Stomach smooth muscle (tissue), 2 donors: ENCODE results near the gene KXD1.

Experiments used
- H3K27ac ChIP-seq: one replicate; pipeline ENCODE4 v1.7.0; 2013; ENCODE audit warnings: mild to moderate bottlenecking, low read length, inconsistent platforms
- H3K27me3 ChIP-seq, 2 donors: one replicate each; pipeline ENCODE4 v1.7.0; 2013; ENCODE audit warnings: low read length in 2 of 2; ENCODE audit not compliant: insufficient read depth in 2 of 2, control insufficient read depth in 1 of 2
- H3K36me3 ChIP-seq, 2 donors: one replicate each; pipeline ENCODE4 v1.7.0; 2013; ENCODE audit warnings: low read length in 2 of 2; ENCODE audit not compliant: control insufficient read depth in 2 of 2, insufficient read depth in 2 of 2
- H3K4me1 ChIP-seq: one replicate; pipeline ENCODE4 v1.7.0; 2013; ENCODE audit warnings: low read length; ENCODE audit not compliant: control insufficient read depth, insufficient read depth
- H3K4me3 ChIP-seq, 2 donors: one replicate each; pipeline ENCODE4 v1.7.0; 2013; ENCODE audit warnings: low read length in 2 of 2
- H3K9ac ChIP-seq, 2 donors: one replicate each; pipeline ENCODE4 v1.7.0; 2013; ENCODE audit warnings: low read length in 2 of 2, mild to moderate bottlenecking in 1 of 2
- H3K9me3 ChIP-seq, 2 donors: one replicate each; pipeline ENCODE4 v1.7.0; 2013; ENCODE audit warnings: low read length in 2 of 2; ENCODE audit not compliant: control insufficient read depth in 2 of 2
- donor health status: healthy.
- donor health status: Pancreatic carcinoma.

The KXD1 gene, protein sequence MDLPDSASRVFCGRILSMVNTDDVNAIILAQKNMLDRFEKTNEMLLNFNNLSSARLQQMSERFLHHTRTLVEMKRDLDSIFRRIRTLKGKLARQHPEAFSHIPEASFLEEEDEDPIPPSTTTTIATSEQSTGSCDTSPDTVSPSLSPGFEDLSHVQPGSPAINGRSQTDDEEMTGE

DNA sequence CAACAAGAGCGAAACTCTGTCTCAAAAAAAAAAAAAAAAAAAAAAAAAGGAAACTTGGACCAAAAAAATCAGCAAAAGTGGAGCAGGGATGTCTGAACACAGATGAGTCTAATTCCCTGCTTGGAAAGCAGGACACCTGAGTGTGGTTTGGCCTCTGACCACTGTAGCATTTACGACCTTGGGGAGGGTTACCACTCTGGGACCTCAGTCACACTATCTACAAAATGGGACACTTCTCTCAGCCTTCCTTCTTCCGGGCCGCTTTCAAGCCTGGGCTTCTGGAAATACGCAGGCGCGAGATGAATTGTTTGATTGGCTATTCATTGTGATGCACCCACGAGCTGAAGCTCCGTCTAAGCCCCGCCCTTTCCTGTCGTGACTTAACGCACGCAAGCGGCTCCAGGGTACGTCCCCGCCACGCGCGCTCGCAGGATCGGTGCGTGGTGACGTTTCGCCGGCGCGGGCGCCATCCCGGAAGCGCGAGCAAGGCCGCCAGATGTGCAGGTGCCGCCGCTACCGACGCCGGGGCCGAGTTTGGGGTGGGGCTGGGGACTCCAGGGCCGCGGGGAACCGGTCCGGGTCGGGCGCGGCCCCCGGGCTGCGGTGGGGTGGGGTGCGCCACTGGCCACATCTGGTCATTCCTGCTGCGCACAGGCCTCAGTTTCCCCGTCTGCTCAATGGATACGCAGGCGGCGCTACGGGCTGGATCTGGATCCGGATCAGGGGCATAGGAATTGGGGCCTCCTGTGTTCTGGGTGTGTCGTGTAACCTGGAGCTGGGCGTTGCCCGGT, at the start of gene KXD1:
TSS of gene KXD1 (plus strand) at position 460 of the 791 bp plus-strand sequence. CDS start 4,187 bp downstream, outside the sequence.
- Histone ChIP-seq H3K4me1 (peaks cover 13% of the 10 kb centered on the region), H3K9me3 (no peaks in the 10 kb centered on the region), H3K27ac (peak within 1 kb of the TSS; percentile 93), H3K36me3 (peaks cover 0 to 1% of the 10 kb centered on the region in 2 donors), H3K4me3 (peak within 1 kb of the TSS; percentile 92 to 95), H3K27me3 (no peaks in the 10 kb centered on the region), H3K9ac (peak within 1 kb of the TSS; percentile 96 to 99)

DNA sequence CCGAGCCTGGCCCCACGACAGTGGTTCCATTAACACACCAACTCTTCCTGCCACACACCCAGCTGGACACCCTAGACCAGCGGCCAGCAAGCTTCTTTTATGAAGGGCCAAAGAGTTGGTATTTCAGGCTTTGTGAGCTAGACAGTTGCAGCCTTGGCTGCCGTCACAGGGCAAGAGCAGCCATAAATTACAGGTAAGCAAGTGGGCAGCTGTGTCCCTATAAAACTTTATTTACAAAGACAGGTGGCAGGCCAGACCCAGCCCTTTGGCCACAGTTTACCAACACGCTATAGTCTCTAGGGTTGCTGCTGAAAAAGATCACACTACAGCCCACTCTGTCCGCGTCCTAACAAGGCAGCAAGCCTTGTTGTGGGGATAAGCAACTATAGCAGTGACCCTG, 49.1 kb upstream of the KXD1 start:
- Histone ChIP-seq H3K9me3 (no peaks in the 10 kb centered on the region), H3K27me3 (no peaks in the 10 kb centered on the region), H3K9ac (no peak overlapping the region), H3K36me3 (no peaks in the 10 kb centered on the region), H3K4me3 (no peak overlapping the region), H3K4me1 (peaks cover 67% of the 10 kb centered on the region), H3K27ac (no peak overlapping the region)

DNA sequence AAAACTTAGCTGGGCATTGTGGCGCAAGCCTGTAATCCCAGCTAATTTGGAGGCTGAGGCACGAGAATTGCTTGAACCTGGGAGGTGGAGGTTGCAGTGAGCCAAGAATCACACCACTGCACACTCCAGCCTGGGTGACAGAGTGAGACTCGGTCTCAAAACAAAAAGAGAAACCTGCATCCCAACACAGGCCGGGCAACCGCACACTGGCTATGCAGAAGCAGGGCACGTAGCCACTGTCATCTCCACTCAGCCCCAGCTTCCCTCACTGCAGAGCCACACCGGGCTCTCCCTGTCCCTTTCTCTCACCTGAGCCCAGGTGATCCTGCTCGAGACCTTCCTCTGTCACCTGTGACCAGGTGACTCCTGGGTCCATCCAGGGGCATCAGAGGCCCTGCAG, 47.5 kb upstream of the KXD1 start:
- Histone ChIP-seq H3K4me3 (no peak overlapping the region), H3K27ac (no peak overlapping the region), H3K9ac (no peak overlapping the region), H3K36me3 (no peaks in the 10 kb centered on the region), H3K27me3 (no peaks in the 10 kb centered on the region), H3K9me3 (no peaks in the 10 kb centered on the region), H3K4me1 (peaks cover 61% of the 10 kb centered on the region)

DNA sequence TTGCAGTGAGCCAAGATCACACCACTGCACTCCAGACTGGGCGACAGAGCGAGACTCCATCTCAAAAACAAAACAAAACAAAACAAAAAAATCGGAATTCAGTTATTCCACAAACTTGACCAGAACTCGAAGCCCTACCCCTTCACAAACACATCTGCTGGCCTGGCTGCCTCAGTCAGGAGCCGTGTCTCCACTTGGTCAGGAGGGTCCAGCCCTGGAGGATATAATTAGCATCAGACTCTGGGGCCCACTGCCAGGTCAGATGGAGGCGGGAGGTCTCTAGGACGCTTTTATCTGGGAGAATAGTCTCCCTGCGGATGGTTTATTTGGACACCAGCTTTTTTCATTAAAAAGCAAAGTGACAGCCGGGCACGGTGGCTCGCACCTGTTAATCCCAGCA, 43.8 kb upstream of the KXD1 start:
- Histone ChIP-seq H3K27me3 (no peaks in the 10 kb centered on the region), H3K27ac (no peak overlapping the region), H3K9me3 (no peaks in the 10 kb centered on the region), H3K4me3 (no peak overlapping the region), H3K36me3 (no peaks in the 10 kb centered on the region), H3K9ac (no peak overlapping the region), H3K4me1 (peaks cover 36% of the 10 kb centered on the region)

DNA sequence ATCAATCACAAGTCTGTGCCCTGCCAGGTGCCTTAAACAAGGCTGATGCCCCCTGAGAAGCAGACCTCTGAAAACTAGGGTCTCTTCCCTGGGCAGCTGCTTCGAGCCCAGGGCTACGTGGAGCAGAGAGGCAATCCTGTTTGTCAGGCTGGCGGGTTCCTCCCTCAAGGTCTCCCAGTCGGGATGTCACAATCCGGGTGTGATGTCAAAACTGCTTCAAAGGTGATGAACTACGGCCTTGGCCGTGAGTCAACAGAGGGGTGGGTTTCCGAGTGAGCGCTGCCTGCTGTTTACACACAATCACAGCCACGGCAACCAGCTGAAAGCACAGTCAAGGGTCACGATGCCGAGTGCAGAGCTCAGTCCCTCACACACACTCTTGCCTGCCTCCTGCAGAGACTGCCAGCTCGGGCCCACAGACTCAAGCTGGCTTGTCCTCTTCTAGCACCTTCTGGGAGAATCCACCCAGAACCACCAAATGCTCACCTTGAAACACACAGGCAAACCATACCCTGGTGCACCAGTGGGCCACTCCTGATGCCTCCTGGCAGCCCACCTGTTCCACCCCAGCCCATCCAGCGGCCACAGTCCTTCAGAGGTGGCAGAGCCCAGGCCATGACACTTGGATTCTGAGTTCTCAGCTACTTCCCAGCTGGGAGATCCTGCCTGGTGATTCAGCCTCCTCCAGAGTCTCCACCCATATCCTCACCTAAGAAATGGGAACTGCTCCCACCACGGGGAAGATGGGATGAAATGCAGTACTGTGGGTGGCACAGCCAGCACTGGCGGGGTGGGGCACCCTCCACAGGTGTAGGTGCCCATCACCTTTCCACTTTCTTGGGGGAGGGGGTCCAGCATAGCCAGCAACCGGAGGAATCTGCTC, 42.6 kb upstream of the KXD1 start:
- Histone ChIP-seq H3K4me1 (peaks cover 28% of the 10 kb centered on the region), H3K27me3 (no peaks in the 10 kb centered on the region), H3K9ac (no peak overlapping the region), H3K36me3 (no peaks in the 10 kb centered on the region), H3K27ac (no peak overlapping the region), H3K9me3 (no peaks in the 10 kb centered on the region), H3K4me3 (no peak overlapping the region)

DNA sequence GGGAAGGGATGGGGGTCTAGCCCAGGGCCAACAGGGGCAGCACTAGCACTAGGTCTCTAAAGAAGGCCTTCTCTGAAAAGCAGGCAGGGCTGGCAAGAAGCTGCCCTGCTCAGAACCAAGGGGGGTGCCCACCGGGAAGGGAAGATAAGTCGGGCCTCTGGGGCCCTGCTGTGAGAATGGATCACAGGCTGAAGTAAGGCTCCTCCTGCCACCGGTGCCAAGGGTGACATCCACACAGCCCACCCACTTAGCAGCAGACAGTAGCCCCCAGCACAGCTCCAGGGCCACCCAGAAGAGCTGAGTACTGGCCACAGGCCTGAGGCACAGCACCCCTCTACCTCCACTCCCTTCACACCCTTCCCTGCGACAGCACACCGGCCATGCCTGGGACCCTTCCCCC, 41.7 kb upstream of the KXD1 start:
- H3K9me3 ChIP-seq = no peaks in the 10 kb centered on the region
- H3K36me3 ChIP-seq = no peaks in the 10 kb centered on the region
- H3K27ac ChIP-seq = no peak overlapping the region
- H3K27me3 ChIP-seq = no peaks in the 10 kb centered on the region
- H3K4me1 ChIP-seq = peaks cover 30% of the 10 kb centered on the region
- no peak overlapping the region for H3K4me3 ChIP-seq
- no peak overlapping the region for H3K9ac ChIP-seq

DNA sequence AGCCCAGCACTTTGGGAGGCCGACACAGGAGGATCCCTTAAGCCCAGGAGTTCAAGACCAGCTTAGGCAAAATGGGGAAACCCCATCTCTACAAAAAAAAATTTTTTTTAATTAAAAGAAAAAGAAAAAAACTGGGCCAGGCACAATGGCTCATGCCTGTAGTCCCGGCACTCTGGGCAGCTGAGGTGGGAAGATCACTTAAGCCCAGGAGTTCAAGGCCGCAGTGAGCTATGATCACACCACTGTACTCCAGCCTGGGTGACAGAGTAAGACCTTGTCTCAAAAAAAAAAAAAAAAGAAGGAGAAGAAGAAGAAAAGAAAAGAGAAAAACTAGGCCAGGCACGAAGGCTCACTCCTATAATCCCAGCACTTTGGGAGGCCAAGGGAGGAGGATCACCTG, 40.1 kb upstream of the KXD1 start:
- no peak overlapping the region for H3K27ac ChIP-seq
- peaks cover 31% of the 10 kb centered on the region for H3K4me1 ChIP-seq

DNA sequence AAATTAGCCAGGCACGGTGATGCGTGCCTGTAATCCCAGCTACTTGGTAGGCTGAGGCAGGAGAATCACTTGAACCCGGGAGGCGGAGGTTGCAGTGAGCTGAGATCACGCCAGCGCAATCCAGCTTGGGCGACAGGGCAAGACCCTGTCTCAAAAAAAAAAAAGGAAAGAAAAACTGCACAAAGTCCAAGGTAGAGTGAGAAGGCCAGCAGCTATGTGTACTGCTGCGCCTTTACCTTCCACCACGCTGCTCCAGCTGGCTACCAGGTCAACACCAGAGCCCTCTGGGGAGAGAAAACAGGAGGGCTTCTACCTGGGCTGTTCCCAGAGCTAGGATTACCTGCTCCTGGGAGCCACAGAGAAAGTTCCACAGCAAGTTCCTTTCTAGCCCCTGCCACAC, 39.0 kb upstream of the KXD1 start:
- no peaks in the 10 kb centered on the region for H3K36me3 ChIP-seq
- H3K9me3 ChIP-seq = no peaks in the 10 kb centered on the region
- no peaks in the 10 kb centered on the region for H3K27me3 ChIP-seq
- no peak overlapping the region for H3K4me3 ChIP-seq
- H3K27ac ChIP-seq = no peak overlapping the region
- no peak overlapping the region for H3K9ac ChIP-seq
- peaks cover 26% of the 10 kb centered on the region for H3K4me1 ChIP-seq

More for the DNA sequence above, 40.1 kb upstream of the KXD1 start:
- no peak overlapping the region for H3K9ac ChIP-seq
- no peaks in the 10 kb centered on the region for H3K27me3 ChIP-seq
- H3K36me3 ChIP-seq = no peaks in the 10 kb centered on the region
- no peak overlapping the region for H3K4me3 ChIP-seq
- H3K9me3 ChIP-seq = no peaks in the 10 kb centered on the region

DNA sequence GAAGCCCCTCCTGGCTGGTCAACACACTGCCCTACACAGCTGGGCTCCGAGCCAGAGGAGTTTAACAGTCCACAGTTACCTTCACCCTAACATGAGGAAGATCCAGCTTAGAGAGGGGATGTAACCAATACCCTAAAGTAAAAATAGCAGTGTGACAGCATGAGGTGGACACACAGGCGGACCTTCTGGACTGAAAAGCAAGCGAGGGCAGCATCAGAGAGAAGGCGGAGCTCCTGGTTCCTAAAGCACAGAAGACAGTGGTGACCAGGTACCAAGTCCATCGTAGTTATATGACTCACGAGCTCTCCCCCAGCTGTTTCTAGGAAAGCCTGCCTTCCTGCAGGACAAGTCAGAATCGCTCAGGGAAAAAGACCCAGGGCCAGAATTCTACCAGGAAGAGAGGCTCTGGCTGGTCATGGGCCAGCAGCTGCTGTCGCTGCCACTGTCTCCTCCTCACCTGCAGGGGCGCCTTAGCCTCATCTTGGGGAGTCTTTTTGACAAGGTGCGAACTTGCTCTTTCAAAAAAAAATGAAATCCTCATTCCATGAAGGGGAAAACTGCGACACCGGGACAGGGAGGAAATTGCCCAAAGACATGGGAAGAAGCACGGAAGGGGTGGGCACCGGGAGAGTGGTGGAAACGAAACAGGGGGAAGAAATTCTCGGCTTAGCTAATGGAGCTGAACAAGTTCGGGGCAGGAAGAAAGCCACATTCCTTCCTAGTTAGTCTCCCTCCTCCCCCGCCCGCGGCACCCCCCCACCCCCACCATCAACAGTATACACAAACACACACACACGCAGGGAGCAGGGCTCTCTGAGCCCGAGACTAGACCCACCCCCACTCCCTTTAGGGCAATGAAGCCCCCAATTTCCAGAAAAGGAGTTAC, 37.5 kb upstream of the KXD1 start:
- Histone ChIP-seq H3K4me3 (peak overlapping the region; percentile 93 to 95), H3K36me3 (no peaks in the 10 kb centered on the region), H3K27ac (peak overlapping the region; percentile 89), H3K9ac (peak overlapping the region; percentile 97 to 99), H3K27me3 (no peaks in the 10 kb centered on the region), H3K4me1 (peaks cover 16% of the 10 kb centered on the region), H3K9me3 (no peaks in the 10 kb centered on the region)
